ENCODE measurements around the gene COQ5. TPM values are rescaled to one million over a fixed set of nuclear protein-coding genes. Genes with fewer than 3 reads are reported as not detected.
"Not testable (repeated sequence)": the region's sequence is repeated elsewhere in the genome, so short reads cannot be mapped to it uniquely, and the experiment has no call there.

The COQ5 gene
- total RNA-seq, 3 donors from 2014 or later = 22.8 to 30.0 (median 29.5) TPM

- Histone ChIP-seq H3K36me3 (ENCODE audit: low read depth) (no peaks in the 10 kb centered on the region), H3K4me3 (no peak overlapping the region), H3K9me3 (no peaks in the 10 kb centered on the region), H3K4me1 (ENCODE audit: low read depth) (no peaks in the 10 kb centered on the region)
- no peak for ATAC-seq
- intact Hi-C loops (cut with DNase I, micrococcal nuclease) = no loop called here
- no peak for TF ChIP-seq CTCF (IDR thresholded peaks at IDR 0.05)
- no peak for DNase-seq
These were observed 6.4 kb downstream of the COQ5 start for GRCh38 chr12:120522568-120522967.

- H3K36me3 ChIP-seq (ENCODE audit: low read depth); ATAC-seq; H3K9me3 ChIP-seq; intact Hi-C loops (cut with DNase I, micrococcal nuclease); H3K4me1 ChIP-seq (ENCODE audit: low read depth); DNase-seq; H3K4me3 ChIP-seq: not testable (repeated sequence)
These were observed 9.6 kb downstream of the COQ5 start for GRCh38 chr12:120519324-120519723.

- ATAC-seq (no peak), DNase-seq (no peak)
- intact Hi-C loops (cut with DNase I, micrococcal nuclease) = no loop called here
- no peaks in the 10 kb centered on the region for H3K9me3 ChIP-seq
- no peak overlapping the region for H3K4me3 ChIP-seq
- TF ChIP-seq CTCF (IDR thresholded peaks at IDR 0.05) = no peak
- no peaks in the 10 kb centered on the region for H3K36me3 ChIP-seq (ENCODE audit: low read depth)
- no peaks in the 10 kb centered on the region for H3K4me1 ChIP-seq (ENCODE audit: low read depth)
These were observed 13.5 kb downstream of the COQ5 start for GRCh38 chr12:120515496-120515895.

- Histone ChIP-seq H3K36me3 (ENCODE audit: low read depth) (no peaks in the 10 kb centered on the region), H3K4me1 (ENCODE audit: low read depth) (no peaks in the 10 kb centered on the region), H3K9me3 (no peaks in the 10 kb centered on the region), H3K4me3 (no peak overlapping the region)
- ATAC-seq (no peak), DNase-seq (no peak)
- intact Hi-C loops (cut with DNase I, micrococcal nuclease) = no loop called here
- no peak for TF ChIP-seq CTCF (IDR thresholded peaks at IDR 0.05)
These were observed 15.0 kb downstream of the COQ5 start for GRCh38 chr12:120514002-120514401.

- Histone ChIP-seq H3K9me3 (no peaks in the 10 kb centered on the region), H3K4me3 (no peak overlapping the region), H3K4me1 (ENCODE audit: low read depth) (no peaks in the 10 kb centered on the region), H3K36me3 (ENCODE audit: low read depth) (peaks cover 3% of the 10 kb centered on the region)
- no peak for TF ChIP-seq CTCF (IDR thresholded peaks at IDR 0.05)
- peak; percentile 73 for ATAC-seq
- intact Hi-C loops (cut with DNase I, micrococcal nuclease) = no loop called here
- no peak for DNase-seq
These were observed 20.4 kb downstream of the COQ5 start for GRCh38 chr12:120508537-120508936.

GRCh38 chr12:120504587-120504986, 24.4 kb downstream of the COQ5 start:
- H3K4me1 ChIP-seq (ENCODE audit: low read depth) = peaks cover 4% of the 10 kb centered on the region
- no peak overlapping the region for H3K4me3 ChIP-seq
- no peak for DNase-seq
- no peak for TF ChIP-seq CTCF (IDR thresholded peaks at IDR 0.05)
- no peaks in the 10 kb centered on the region for H3K9me3 ChIP-seq
- intact Hi-C loops (cut with DNase I, micrococcal nuclease) = no loop called here
- peaks cover 3% of the 10 kb centered on the region for H3K36me3 ChIP-seq (ENCODE audit: low read depth)
- no peak for ATAC-seq

All from mucosa of descending colon (tissue), 3 donors.